HL-60 (cell line): Measurements from ENCODE around the gene MMP28.

Source experiments
- TF ChIP-seq, protein P1 (sequence below): IDR thresholded peaks from 2 replicates; pipeline ENCODE4 v1.6.1; 2012; ENCODE audit warnings: low read depth; ENCODE audit not compliant: insufficient replicate concordance
- TF ChIP-seq, protein P2 (sequence below): IDR thresholded peaks from one replicate; pipeline ENCODE4 v1.5.1; 2011; ENCODE audit warnings: low read length, control low read depth, inconsistent platforms; ENCODE audit not compliant: insufficient read depth

DNA sequence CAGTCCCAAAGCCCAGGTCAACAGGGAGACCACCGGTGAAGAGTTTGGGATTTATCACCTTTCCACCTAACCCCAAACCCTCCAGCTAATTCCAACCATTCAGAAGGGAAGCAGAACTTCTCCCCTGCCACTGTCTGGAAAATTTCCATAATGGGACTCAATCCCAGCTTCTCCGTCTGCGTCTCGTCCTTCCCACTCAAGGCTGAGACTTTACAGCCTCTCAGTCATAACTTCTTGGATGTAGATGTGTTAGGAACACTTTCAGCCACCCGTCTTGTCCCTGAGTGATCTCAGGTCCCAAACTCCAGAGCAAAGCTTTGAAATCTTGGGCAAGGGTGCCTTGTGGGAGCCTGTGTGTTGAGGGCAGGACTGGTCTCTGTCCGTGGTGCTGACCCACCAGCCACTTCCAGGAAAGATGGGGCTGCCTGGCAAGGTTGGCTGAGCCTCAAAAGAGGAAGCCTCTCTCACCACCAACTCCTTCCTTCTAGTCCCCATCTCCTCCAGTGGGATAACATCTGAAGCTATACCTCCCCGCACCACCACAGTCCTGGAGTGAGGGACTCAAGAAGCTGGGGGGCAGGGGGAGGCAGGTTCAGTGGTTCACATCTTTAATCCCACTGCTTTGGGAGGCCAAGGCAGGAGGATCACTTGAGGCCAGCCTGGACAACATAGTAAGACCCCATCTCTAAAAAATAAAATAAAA is 51.7 kb downstream of the MMP28 start:
- TF ChIP-seq, protein P1, sequence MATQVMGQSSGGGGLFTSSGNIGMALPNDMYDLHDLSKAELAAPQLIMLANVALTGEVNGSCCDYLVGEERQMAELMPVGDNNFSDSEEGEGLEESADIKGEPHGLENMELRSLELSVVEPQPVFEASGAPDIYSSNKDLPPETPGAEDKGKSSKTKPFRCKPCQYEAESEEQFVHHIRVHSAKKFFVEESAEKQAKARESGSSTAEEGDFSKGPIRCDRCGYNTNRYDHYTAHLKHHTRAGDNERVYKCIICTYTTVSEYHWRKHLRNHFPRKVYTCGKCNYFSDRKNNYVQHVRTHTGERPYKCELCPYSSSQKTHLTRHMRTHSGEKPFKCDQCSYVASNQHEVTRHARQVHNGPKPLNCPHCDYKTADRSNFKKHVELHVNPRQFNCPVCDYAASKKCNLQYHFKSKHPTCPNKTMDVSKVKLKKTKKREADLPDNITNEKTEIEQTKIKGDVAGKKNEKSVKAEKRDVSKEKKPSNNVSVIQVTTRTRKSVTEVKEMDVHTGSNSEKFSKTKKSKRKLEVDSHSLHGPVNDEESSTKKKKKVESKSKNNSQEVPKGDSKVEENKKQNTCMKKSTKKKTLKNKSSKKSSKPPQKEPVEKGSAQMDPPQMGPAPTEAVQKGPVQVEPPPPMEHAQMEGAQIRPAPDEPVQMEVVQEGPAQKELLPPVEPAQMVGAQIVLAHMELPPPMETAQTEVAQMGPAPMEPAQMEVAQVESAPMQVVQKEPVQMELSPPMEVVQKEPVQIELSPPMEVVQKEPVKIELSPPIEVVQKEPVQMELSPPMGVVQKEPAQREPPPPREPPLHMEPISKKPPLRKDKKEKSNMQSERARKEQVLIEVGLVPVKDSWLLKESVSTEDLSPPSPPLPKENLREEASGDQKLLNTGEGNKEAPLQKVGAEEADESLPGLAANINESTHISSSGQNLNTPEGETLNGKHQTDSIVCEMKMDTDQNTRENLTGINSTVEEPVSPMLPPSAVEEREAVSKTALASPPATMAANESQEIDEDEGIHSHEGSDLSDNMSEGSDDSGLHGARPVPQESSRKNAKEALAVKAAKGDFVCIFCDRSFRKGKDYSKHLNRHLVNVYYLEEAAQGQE: peak; percentile 98
- TF ChIP-seq, protein P2, sequence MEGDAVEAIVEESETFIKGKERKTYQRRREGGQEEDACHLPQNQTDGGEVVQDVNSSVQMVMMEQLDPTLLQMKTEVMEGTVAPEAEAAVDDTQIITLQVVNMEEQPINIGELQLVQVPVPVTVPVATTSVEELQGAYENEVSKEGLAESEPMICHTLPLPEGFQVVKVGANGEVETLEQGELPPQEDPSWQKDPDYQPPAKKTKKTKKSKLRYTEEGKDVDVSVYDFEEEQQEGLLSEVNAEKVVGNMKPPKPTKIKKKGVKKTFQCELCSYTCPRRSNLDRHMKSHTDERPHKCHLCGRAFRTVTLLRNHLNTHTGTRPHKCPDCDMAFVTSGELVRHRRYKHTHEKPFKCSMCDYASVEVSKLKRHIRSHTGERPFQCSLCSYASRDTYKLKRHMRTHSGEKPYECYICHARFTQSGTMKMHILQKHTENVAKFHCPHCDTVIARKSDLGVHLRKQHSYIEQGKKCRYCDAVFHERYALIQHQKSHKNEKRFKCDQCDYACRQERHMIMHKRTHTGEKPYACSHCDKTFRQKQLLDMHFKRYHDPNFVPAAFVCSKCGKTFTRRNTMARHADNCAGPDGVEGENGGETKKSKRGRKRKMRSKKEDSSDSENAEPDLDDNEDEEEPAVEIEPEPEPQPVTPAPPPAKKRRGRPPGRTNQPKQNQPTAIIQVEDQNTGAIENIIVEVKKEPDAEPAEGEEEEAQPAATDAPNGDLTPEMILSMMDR: no peak
